Measurements from ENCODE around the gene RABL3. TPM values are rescaled to one million over a fixed set of nuclear protein-coding genes. Genes with fewer than 3 reads are reported as not detected.

The RABL3 gene
- total and polyA plus RNA-seq, 2 of the 13 experiments (the other 11 are each of a cell fraction or from before 2014, with no cell fraction given): 4.8 to 31.9 TPM

DNA sequence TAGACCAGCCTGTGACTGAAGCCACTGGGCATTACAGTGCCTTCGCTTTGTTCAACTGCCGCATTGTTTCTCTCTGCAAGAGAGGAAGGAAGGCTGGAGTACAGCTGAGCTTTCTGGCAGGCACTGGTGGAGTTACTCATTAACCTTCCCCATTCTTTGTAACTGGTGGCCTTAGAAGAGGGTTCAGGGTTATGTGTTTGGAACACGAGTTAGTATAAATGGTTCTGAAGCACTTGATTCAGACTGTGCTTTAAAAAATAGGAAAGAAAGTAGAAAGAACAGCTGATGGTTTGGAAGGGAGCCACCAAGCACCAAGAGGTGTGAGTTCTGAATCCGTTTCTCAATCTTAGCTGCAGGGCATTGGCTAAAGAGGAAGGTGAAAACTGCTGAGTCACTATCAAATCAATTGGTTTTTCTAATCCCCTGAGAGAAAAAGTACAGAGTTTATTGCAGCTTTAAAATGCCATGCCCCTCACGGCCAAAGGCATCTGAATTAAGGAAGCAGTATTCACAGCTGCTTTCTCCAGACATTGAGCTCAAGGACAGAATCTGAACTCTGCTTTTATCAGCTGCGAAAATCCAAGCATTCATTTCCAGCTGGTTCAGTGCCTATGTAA lies 63.9 kb downstream of the RABL3 start (continued):
- TF ChIP-seq ZMYM4 (CRISPR knock-in tag; IDR thresholded peaks at IDR 0.05) (peak; percentile 60), HMG20A (CRISPR knock-in tag; IDR thresholded peaks at IDR 0.05; ENCODE audit: borderline replicate concordance) (peak; percentile 75; the same call in 1 of the 2 replicates), U2AF1 (optimal IDR thresholded peaks at IDR 0.05; ENCODE audit: low read depth, low read length) (no peak), TBL1XR1 (IDR thresholded peaks at IDR 0.05; ENCODE audit: borderline replicate concordance, low read length, partially characterized antibody) (peak; percentile 40), SOX13 (IDR thresholded peaks at IDR 0.05) (no peak; the same call in 1 of the 2 replicates), SOX13 (CRISPR knock-in tag; conservative IDR thresholded peaks at IDR 0.05 in 1 of 2, IDR thresholded peaks at IDR 0.05 in 1 of 2) (peak in 1 of 2 experiments; percentile 95; a peak in 2 of 4 replicates), ZNF441 (CRISPR knock-in tag; IDR thresholded peaks at IDR 0.05; ENCODE audit: borderline replicate concordance) (no peak), ZNF563 (CRISPR knock-in tag; IDR thresholded peaks at IDR 0.05) (no peak), HDAC1 (CRISPR knock-in tag; IDR thresholded peaks at IDR 0.05) (peak; percentile 71), HINFP (CRISPR knock-in tag; IDR thresholded peaks at IDR 0.05; ENCODE audit: low read depth) (no peak), NCOA2 (CRISPR knock-in tag; IDR thresholded peaks at IDR 0.05) (peak; percentile 83), E2F5 (CRISPR knock-in tag; conservative IDR thresholded peaks at IDR 0.05) (no peak), CEBPG (CRISPR knock-in tag; IDR thresholded peaks at IDR 0.05) (peak; percentile 37; the same call in 1 of the 2 replicates), POLR2A (IDR thresholded peaks at IDR 0.05; ENCODE audit: insufficient read depth in 1 of 2, low read depth in 2 of 2, low read length in 2 of 2) (peak; percentile 43 to 70; a peak in 3 of 4 replicates)
- TF ChIP-seq, protein P1, sequence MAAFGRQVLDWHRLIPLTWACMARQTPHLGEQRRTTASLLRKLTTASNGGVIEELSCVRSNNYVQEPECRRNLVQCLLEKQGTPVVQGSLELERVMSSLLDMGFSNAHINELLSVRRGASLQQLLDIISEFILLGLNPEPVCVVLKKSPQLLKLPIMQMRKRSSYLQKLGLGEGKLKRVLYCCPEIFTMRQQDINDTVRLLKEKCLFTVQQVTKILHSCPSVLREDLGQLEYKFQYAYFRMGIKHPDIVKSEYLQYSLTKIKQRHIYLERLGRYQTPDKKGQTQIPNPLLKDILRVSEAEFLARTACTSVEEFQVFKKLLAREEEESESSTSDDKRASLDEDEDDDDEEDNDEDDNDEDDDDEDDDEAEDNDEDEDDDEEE (CRISPR knock-in tag; IDR thresholded peaks at IDR 0.05): no peak
- TF ChIP-seq, protein P2, sequence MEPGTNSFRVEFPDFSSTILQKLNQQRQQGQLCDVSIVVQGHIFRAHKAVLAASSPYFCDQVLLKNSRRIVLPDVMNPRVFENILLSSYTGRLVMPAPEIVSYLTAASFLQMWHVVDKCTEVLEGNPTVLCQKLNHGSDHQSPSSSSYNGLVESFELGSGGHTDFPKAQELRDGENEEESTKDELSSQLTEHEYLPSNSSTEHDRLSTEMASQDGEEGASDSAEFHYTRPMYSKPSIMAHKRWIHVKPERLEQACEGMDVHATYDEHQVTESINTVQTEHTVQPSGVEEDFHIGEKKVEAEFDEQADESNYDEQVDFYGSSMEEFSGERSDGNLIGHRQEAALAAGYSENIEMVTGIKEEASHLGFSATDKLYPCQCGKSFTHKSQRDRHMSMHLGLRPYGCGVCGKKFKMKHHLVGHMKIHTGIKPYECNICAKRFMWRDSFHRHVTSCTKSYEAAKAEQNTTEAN (CRISPR knock-in tag; conservative IDR thresholded peaks at IDR 0.05): 0 out of 2 replicates have a peak, but pooled peaks have one; percentile 34
- TF ChIP-seq, protein P3, sequence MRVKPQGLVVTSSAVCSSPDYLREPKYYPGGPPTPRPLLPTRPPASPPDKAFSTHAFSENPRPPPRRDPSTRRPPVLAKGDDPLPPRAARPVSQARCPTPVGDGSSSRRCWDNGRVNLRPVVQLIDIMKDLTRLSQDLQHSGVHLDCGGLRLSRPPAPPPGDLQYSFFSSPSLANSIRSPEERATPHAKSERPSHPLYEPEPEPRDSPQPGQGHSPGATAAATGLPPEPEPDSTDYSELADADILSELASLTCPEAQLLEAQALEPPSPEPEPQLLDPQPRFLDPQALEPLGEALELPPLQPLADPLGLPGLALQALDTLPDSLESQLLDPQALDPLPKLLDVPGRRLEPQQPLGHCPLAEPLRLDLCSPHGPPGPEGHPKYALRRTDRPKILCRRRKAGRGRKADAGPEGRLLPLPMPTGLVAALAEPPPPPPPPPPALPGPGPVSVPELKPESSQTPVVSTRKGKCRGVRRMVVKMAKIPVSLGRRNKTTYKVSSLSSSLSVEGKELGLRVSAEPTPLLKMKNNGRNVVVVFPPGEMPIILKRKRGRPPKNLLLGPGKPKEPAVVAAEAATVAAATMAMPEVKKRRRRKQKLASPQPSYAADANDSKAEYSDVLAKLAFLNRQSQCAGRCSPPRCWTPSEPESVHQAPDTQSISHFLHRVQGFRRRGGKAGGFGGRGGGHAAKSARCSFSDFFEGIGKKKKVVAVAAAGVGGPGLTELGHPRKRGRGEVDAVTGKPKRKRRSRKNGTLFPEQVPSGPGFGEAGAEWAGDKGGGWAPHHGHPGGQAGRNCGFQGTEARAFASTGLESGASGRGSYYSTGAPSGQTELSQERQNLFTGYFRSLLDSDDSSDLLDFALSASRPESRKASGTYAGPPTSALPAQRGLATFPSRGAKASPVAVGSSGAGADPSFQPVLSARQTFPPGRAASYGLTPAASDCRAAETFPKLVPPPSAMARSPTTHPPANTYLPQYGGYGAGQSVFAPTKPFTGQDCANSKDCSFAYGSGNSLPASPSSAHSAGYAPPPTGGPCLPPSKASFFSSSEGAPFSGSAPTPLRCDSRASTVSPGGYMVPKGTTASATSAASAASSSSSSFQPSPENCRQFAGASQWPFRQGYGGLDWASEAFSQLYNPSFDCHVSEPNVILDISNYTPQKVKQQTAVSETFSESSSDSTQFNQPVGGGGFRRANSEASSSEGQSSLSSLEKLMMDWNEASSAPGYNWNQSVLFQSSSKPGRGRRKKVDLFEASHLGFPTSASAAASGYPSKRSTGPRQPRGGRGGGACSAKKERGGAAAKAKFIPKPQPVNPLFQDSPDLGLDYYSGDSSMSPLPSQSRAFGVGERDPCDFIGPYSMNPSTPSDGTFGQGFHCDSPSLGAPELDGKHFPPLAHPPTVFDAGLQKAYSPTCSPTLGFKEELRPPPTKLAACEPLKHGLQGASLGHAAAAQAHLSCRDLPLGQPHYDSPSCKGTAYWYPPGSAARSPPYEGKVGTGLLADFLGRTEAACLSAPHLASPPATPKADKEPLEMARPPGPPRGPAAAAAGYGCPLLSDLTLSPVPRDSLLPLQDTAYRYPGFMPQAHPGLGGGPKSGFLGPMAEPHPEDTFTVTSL (CRISPR knock-in tag; IDR thresholded peaks at IDR 0.05; ENCODE audit: borderline replicate concordance): peak; percentile 86; the same call in 1 of the 2 replicates

Measured in HepG2 (cell line).